Colonic mucosa (tissue), 4 donors: ENCODE results near the gene MLANA. TPM values are rescaled to one million over a fixed set of nuclear protein-coding genes. Genes with fewer than 3 reads are reported as not detected.
"Not testable (repeated sequence)": the region's sequence is repeated elsewhere in the genome, so short reads cannot be mapped to it uniquely, and the experiment has no call there.

Experiments used
- DNase-seq: peaks from one replicate; pipeline ENCODE4 v3.0.0-alpha.2; 2020
- H3K27ac ChIP-seq: fragments of 200-600 bp; one replicate; pipeline ENCODE4 v1.8.0; 2021
- H3K27me3 ChIP-seq: fragments of 200-600 bp; one replicate; pipeline ENCODE4 v1.8.0; 2021
- H3K36me3 ChIP-seq: fragments of 200-600 bp; one replicate; pipeline ENCODE4 v1.8.0; 2021
- H3K4me1 ChIP-seq: fragments of 200-600 bp; one replicate; pipeline ENCODE4 v1.8.0; 2021; ENCODE audit warnings: mild to moderate bottlenecking
- H3K4me3 ChIP-seq: fragments of 200-600 bp; one replicate; pipeline ENCODE4 v1.8.0; 2021
- H3K9ac ChIP-seq, 2 donors: one replicate each; pipeline ENCODE4 v1.7.0; 2013; ENCODE audit warnings: control low read depth in 2 of 2, low read depth in 2 of 2, low read length in 2 of 2
- H3K9me3 ChIP-seq: fragments of 200-600 bp; one replicate; pipeline ENCODE4 v1.8.0; 2021
- intact Hi-C: fragments of 100-400 bp; cut with DNase I; formaldehyde crosslinking; loops from one replicate; pipeline ENCODE4 v1.14.1; 2022
- total RNA-seq, 2 donors: library from RNA; stranded (reverse); fragmentation: NEBNext Ultra II Directional in 1 of 2; extraction: Animal tissue kit (Norgen Biotek cat#: 25700) in 1 of 2; gene quantifications; one replicate each; pipeline ENCODE4 v1.2.1, GENCODE V29; 2021
- TF ChIP-seq, protein P1 (sequence below): fragments of 200-600 bp; IDR thresholded peaks from one replicate; pipeline ENCODE4 v1.8.0; 2022; ENCODE audit warnings: antibody characterized with exemption, mild to moderate bottlenecking
- donor health status: healthy.
- donor health status: DM: no; HTN: no; CAD: no.
- donor health status: DM: no; HTN: no; CAD: no.

Gene MLANA
- total RNA-seq, 2 donors from 2014 or later: not detected

DNA sequence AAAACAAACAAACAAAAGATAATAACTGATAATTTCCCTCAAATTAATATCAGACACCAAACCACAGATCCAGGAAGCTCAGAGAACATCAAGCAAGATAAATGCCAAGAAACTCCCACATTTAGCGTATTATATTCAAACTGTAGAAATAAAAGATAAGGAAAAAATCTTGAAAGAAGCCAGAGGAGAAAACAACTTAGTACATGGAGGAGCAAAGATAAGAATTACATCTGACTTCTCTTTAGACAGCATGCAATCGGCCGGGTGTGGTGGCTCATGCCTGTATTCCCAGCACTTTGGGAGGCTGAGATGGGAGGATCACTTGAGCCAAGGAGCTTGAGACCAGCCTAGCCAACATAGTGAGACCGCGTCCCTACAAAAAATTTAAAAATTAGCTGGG, 17.2 kb upstream of the MLANA start:
- Histone ChIP-seq H3K9me3 (no peaks in the 10 kb centered on the region), H3K27ac (no peak overlapping the region), H3K27me3 (no peaks in the 10 kb centered on the region), H3K9ac (no peak overlapping the region), H3K4me1 (no peaks in the 10 kb centered on the region), H3K4me3 (no peak overlapping the region), H3K36me3 (no peaks in the 10 kb centered on the region)
- DNase-seq: no peak
- intact Hi-C loops: no loop called here
- TF ChIP-seq, protein P1, sequence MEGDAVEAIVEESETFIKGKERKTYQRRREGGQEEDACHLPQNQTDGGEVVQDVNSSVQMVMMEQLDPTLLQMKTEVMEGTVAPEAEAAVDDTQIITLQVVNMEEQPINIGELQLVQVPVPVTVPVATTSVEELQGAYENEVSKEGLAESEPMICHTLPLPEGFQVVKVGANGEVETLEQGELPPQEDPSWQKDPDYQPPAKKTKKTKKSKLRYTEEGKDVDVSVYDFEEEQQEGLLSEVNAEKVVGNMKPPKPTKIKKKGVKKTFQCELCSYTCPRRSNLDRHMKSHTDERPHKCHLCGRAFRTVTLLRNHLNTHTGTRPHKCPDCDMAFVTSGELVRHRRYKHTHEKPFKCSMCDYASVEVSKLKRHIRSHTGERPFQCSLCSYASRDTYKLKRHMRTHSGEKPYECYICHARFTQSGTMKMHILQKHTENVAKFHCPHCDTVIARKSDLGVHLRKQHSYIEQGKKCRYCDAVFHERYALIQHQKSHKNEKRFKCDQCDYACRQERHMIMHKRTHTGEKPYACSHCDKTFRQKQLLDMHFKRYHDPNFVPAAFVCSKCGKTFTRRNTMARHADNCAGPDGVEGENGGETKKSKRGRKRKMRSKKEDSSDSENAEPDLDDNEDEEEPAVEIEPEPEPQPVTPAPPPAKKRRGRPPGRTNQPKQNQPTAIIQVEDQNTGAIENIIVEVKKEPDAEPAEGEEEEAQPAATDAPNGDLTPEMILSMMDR: no peak

DNA sequence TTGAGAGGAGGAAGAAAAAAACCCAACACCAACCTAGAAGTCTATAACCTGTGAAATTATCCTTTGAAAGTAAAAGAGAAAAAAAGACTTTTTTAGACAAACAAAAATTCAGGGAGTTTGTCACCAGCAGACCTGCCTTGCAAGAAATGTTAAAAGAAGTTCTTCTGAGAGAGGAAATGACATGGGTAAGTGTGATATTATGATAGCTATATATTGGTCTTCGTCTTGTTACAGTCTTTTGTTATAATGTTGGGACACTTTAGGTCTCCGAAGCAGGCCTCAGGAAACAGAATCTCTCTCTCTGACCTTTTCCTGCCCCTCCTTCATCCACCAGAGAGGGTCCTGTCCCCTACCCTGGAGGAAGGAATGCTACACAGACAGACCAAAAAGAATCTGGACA, 16.6 kb upstream of the MLANA start:
- no peak overlapping the region for H3K27ac ChIP-seq
- H3K27me3 ChIP-seq: no peaks in the 10 kb centered on the region
- no peak for DNase-seq
- no peaks in the 10 kb centered on the region for H3K4me1 ChIP-seq
- TF ChIP-seq, protein P1: no peak
- no peaks in the 10 kb centered on the region for H3K9me3 ChIP-seq
- intact Hi-C loops: no loop called here
- H3K36me3 ChIP-seq: no peaks in the 10 kb centered on the region
- H3K9ac ChIP-seq: no peak overlapping the region
- no peak overlapping the region for H3K4me3 ChIP-seq

DNA sequence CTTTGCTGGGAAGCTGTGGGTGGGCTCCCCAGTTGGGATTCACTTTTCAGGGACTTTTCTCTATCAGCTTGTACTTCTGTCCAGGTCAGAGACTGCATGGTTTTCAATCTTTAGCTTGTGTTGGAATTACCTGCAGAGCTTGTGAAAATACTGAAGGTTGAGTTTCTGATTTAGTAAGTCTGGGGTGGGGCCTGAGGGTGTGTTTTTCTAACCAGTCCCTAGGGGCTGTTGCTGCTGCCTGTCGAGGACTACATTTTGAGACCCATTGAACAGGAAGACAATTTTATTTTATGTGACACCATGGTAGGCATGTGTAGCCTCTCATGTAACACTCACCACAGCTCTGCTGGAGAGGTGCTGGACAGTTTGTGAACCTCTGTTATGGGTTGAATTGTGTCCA, 14.7 kb upstream of the MLANA start:
- Histone ChIP-seq H3K4me1 (no peaks in the 10 kb centered on the region), H3K27me3 (no peaks in the 10 kb centered on the region), H3K27ac (no peak overlapping the region), H3K9ac (no peak overlapping the region), H3K4me3 (no peak overlapping the region), H3K36me3 (no peaks in the 10 kb centered on the region), H3K9me3 (no peaks in the 10 kb centered on the region)
- no peak for DNase-seq
- intact Hi-C loops: no loop called here
- TF ChIP-seq, protein P1: no peak

DNA sequence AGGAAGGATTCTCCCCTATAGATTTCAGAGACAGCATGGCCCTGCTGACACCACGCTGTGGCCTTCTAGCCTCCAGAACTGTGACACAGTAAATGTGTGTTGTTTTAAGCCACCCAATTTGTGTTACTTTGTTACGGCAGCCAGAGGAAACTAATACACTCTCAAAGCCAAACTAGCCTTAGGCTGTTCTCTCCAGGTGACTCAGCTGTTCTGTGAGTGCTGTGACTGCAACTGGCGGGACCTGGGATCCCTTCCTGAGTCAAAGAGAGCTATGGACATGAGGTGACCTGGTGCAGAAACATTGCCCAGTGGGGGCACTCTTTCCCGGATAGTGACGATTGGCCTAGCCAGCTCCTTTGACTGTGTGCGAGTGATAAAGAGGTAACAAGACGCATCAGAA, 14.0 kb upstream of the MLANA start:
- H3K9ac ChIP-seq: no peak overlapping the region
- no peaks in the 10 kb centered on the region for H3K4me1 ChIP-seq
- no peaks in the 10 kb centered on the region for H3K9me3 ChIP-seq
- H3K27me3 ChIP-seq: no peaks in the 10 kb centered on the region
- H3K4me3 ChIP-seq: no peak overlapping the region
- H3K27ac ChIP-seq: no peak overlapping the region
- intact Hi-C loops: no loop called here
- TF ChIP-seq, protein P1: no peak
- no peak for DNase-seq
- H3K36me3 ChIP-seq: no peaks in the 10 kb centered on the region

DNA sequence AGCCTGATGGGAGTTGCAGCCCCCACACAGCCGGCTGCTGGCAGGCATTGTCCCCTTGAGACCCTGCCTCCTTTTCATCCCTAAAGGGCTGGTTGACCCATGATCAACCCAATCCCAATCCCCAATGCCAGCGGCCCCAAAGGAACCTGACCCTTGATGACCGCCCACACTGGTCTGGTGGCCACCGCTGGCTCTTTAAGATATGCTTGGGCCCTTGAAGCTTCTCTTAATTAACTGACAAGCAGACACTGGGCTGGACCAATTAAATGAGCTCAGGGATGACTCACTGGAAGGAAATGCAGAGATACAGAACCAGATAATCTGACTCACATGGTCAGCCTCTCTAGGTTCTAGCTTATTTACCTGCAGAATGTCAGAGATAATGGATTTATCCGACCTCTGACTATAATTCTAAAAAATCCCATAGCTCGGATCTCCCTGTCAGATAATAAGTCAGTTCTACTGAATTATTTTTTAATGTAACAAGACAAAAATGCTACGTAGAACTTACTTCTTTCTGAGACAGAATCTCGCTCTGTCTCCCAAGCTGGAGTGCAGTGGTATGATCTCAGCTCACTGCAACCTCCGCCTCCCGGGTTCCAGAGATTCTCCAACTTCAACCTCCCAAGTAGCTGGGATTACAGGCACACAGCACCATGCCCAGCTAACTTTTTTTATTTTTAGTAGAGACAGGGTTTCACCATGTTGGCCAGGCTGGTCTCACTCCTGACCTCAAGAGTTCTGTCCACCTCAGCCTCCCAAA, 11.1 kb upstream of the MLANA start:
- Histone ChIP-seq H3K27ac (no peak overlapping the region), H3K4me1 (no peaks in the 10 kb centered on the region), H3K27me3 (no peaks in the 10 kb centered on the region), H3K36me3 (no peaks in the 10 kb centered on the region), H3K9ac (no peak overlapping the region), H3K4me3 (no peak overlapping the region), H3K9me3 (no peaks in the 10 kb centered on the region)
- no peak for DNase-seq
- intact Hi-C loops: no loop called here
- TF ChIP-seq, protein P1: no peak

DNA sequence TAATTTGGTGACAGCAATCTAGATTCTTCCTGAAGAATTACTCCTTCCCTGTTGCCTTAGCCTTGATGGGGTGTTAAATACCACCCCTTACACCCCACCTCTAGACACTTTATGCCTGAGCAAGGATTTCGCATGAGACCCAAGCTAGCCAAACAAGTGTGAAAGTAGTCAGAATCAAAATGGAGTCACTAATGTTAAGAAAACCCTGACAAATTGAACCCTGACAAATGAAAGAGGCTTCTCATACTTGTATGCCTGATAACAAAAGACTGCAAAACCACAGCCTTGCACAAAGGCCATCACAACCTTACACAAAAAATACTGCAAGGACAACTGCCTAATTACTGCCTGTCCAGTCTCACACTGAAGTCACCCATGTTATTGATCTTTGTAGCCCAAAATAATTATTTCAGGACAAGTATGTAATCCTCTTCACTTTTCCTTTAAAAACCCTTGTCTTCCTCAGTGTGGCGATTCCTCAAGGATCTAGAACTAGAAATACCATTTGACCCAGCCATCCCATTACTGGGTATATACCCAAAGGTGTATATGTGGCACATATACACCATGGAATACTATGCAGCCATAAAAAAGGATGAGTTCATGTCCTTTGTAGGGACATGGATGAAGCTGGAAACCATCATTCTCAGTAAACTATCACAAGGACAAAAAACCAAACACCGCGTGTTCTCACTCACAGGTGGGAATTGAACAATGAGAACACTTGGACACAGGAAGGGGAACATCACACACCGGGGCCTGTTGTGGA, 8.3 kb upstream of the MLANA start:
- H3K27ac ChIP-seq, H3K36me3 ChIP-seq, H3K27me3 ChIP-seq, H3K4me3 ChIP-seq, intact Hi-C loops, H3K9me3 ChIP-seq, DNase-seq, H3K4me1 ChIP-seq, H3K9ac ChIP-seq: not testable (repeated sequence)
